Breast epithelium (tissue), 4 donors: Measurements from ENCODE around the gene ZNF485. TPM values are rescaled to one million over a fixed set of nuclear protein-coding genes. Genes with fewer than 3 reads are reported as not detected.
"Not testable (repeated sequence)": the region's sequence is repeated elsewhere in the genome, so short reads cannot be mapped to it uniquely, and the experiment has no call there.

Source experiments
- DNase-seq, 2 donors: peaks; one replicate each; pipeline ENCODE4 v3.0.0-alpha.2; 2019; ENCODE audit warnings: low spot score in 2 of 2
- H3K27ac ChIP-seq, 2 donors: fragments of 200-600 bp; sonication (generic) in 1 of 2; one replicate each; pipeline ENCODE4 v1.5.1; 2016 to 2019; ENCODE audit warnings: mild to moderate bottlenecking in 1 of 2
- H3K27me3 ChIP-seq, 2 donors: fragments of 200-600 bp; sonication (generic) in 1 of 2; one replicate each; pipeline versions ENCODE4 v1.5.1 to v1.6.0; 2017 to 2019; ENCODE audit warnings: control low read depth in 1 of 2, mild to moderate bottlenecking in 1 of 2
- H3K36me3 ChIP-seq: fragments of 200-600 bp; one replicate; pipeline ENCODE4 v1.5.1; 2019
- H3K4me1 ChIP-seq, 2 donors: fragments of 200-600 bp; sonication (generic); one replicate each; pipeline ENCODE4 v1.5.1; 2016 to 2019; ENCODE audit warnings: control low read depth in 1 of 2
- H3K4me3 ChIP-seq, 3 donors: fragments of 200-600 bp; sonication (generic); 1 replicate in 2 of 3; 2 replicates in 1 of 3; pipeline ENCODE4 v1.5.1; 2016 to 2019; ENCODE audit warnings: mild to moderate bottlenecking in 3 of 3, moderate library complexity in 2 of 3
- H3K9me3 ChIP-seq, 2 donors: fragments of 200-600 bp; sonication (generic) in 1 of 2; one replicate each; pipeline ENCODE4 v1.5.1; 2016 to 2019; ENCODE audit warnings: control low read depth in 1 of 2
- POLR2A ChIP-seq: fragments of 450-650 bp; IDR thresholded peaks from one replicate; pipeline ENCODE4 v1.6.1; 2016; ENCODE audit warnings: antibody characterized with exemption, mild to moderate bottlenecking, moderate library complexity
- POLR2AphosphoS5 ChIP-seq, 3 donors: sonication (generic); formaldehyde crosslinking; IDR thresholded peaks; one replicate each; pipeline ENCODE4 v1.6.1; 2017; ENCODE audit warnings: antibody characterized with exemption in 3 of 3
- intact Hi-C: fragments of 100-400 bp; cut with DNase I; formaldehyde crosslinking; loops from one replicate; pipeline ENCODE4 v1.15.1; 2023; ENCODE audit warnings: low total_unique reads
- total RNA-seq, 3 donors: library from RNA; depleted of rRNA; stranded (reverse); fragments of >200 nt; gene quantifications; one replicate each; pipeline ENCODE4 v1.1.0, GENCODE V29; 2016
- TF ChIP-seq, protein P1 (sequence below), 3 donors: fragments of 450-650 bp; IDR thresholded peaks; one replicate each; pipeline ENCODE4 v1.5.1; 2016 to 2017; ENCODE audit warnings: antibody characterized with exemption in 3 of 3, mild to moderate bottlenecking in 3 of 3, moderate library complexity in 3 of 3

The ZNF485 gene
- total RNA-seq, 3 donors from 2014 or later, result 3.9 to 4.5 (median 4.0) TPM

GRCh38 chr10:43623351-43623750 is 17.1 kb downstream of the ZNF485 start:
- H3K27ac ChIP-seq, result no peak overlapping the region
- H3K4me3 ChIP-seq, result peak overlapping the region in 2 of 3 donors; percentile 25 to 54
- peaks cover 0 to 5% of the 10 kb centered on the region in 2 donors for H3K9me3 ChIP-seq
- DNase-seq, result no peak
- intact Hi-C loops, result no loop called here
- TF ChIP-seq, protein P1, sequence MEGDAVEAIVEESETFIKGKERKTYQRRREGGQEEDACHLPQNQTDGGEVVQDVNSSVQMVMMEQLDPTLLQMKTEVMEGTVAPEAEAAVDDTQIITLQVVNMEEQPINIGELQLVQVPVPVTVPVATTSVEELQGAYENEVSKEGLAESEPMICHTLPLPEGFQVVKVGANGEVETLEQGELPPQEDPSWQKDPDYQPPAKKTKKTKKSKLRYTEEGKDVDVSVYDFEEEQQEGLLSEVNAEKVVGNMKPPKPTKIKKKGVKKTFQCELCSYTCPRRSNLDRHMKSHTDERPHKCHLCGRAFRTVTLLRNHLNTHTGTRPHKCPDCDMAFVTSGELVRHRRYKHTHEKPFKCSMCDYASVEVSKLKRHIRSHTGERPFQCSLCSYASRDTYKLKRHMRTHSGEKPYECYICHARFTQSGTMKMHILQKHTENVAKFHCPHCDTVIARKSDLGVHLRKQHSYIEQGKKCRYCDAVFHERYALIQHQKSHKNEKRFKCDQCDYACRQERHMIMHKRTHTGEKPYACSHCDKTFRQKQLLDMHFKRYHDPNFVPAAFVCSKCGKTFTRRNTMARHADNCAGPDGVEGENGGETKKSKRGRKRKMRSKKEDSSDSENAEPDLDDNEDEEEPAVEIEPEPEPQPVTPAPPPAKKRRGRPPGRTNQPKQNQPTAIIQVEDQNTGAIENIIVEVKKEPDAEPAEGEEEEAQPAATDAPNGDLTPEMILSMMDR (IDR thresholded peaks at IDR 0.05), result no peak
- TF ChIP-seq POLR2AphosphoS5 (IDR thresholded peaks at IDR 0.05) (no peak), POLR2A (no peak)
- no peaks in the 10 kb centered on the region for H3K36me3 ChIP-seq
- no peaks in the 10 kb centered on the region for H3K4me1 ChIP-seq
- H3K27me3 ChIP-seq, result no peaks in the 10 kb centered on the region

DNA sequence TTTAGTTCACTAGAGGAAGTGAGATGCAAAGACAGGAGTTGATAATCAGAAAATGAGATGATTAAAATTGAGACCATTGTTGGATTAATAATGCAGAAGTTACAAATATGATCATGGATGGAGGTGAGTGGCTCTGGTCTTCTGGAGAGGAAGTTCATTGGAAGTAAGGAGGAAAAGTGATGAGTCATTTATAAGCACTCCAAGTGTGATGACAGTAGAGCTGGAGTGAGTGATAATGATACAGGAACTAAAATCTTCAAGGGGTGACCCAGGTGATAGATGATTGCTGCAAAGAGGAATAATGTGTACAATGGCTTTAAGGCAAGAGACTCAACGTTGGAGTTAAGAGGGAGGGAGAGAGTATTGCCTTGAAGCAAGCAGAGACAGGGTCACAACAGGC is 21.7 kb downstream of the ZNF485 start:
- intact Hi-C loops, result no loop called here

DNA sequence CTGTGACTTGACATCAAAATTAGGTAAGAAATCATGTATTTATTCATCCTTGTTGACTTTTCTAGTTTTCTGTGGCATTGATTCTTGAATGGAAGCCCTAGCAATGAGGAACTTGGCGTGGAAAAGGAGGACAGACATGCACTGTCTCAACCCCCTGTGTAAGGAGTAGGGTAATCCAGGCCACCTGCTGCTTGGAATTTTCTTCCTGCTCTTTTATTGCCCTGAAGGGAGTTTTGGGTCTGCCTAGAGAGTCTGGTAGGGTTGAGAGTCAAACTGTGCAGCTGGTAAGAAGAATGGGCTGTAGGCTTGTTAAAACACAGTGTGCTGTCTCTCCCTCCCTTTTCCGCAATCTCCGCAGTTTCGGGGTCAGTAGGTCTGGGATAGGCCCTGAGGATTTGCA is 22.7 kb downstream of the ZNF485 start:
- H3K9me3 ChIP-seq, result peaks cover 8 to 14% of the 10 kb centered on the region in 2 donors
- no peaks in the 10 kb centered on the region for H3K36me3 ChIP-seq
- no peaks in the 10 kb centered on the region for H3K27me3 ChIP-seq
- H3K4me3 ChIP-seq, result no peak overlapping the region
- TF ChIP-seq POLR2AphosphoS5 (IDR thresholded peaks at IDR 0.05) (no peak), POLR2A (no peak)
- TF ChIP-seq, protein P1 (IDR thresholded peaks at IDR 0.05), result no peak
- H3K27ac ChIP-seq, result no peak overlapping the region
- intact Hi-C loops, result no loop called here
- no peaks in the 10 kb centered on the region for H3K4me1 ChIP-seq
- DNase-seq, result no peak

More for the DNA sequence above, 21.7 kb downstream of the ZNF485 start:
- peaks cover 5 to 6% of the 10 kb centered on the region in 2 donors for H3K9me3 ChIP-seq
- no peak overlapping the region for H3K4me3 ChIP-seq
- no peak overlapping the region for H3K27ac ChIP-seq
- no peak for TF ChIP-seq POLR2A
- TF ChIP-seq POLR2AphosphoS5 (IDR thresholded peaks at IDR 0.05), result no peak
- TF ChIP-seq, protein P1 (IDR thresholded peaks at IDR 0.05), result no peak
- H3K4me1 ChIP-seq, result no peaks in the 10 kb centered on the region
- no peak for DNase-seq
- H3K36me3 ChIP-seq, result no peaks in the 10 kb centered on the region
- H3K27me3 ChIP-seq, result no peaks in the 10 kb centered on the region

DNA sequence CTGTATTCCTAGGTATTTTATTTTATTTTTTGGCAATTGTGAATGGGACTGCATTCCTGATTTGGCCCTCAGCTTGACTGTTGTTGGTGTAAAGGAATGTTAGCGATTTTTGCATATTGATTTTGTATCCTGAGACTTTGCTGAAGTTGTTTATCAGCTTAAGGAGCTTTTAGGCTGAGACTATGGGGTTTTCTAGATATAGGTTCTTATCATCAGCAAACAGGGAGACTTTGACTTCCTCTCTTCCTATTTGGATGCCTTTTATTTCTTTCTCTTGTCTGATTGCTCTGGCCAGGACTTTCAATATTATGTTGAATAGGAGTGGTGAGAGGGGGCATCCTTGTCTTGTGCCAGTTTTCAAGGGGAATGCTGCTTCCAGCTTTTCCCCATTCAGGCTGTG is 29.6 kb downstream of the ZNF485 start:
- H3K27ac ChIP-seq, H3K36me3 ChIP-seq, H3K4me1 ChIP-seq, intact Hi-C loops, H3K27me3 ChIP-seq, H3K4me3 ChIP-seq, DNase-seq: not testable (repeated sequence)
- H3K9me3 ChIP-seq, result peaks cover 34 to 63% of the 10 kb centered on the region in 2 donors

DNA sequence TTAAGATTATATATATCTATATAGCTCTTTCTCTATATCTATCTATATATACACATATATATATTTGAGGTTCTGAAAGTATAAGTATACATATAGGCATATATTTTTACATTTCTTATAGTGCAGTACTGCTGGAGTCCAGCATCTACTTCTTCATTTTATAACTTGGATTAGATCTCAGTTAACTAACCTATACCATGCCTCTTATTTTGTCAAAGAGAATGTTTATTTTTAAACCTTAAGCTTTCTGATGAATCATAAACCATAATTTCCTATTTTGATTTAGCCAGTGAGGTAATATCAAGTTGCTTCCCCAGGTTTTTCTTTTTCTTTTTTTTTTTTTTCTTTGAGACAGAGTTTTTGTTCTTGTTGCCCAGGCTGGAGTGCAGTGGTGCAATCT is 34.4 kb downstream of the ZNF485 start:
- Histone ChIP-seq H3K27me3 (no peaks in the 10 kb centered on the region), H3K4me3 (no peak overlapping the region), H3K4me1 (no peaks in the 10 kb centered on the region), H3K27ac (no peak overlapping the region), H3K36me3 (peaks cover 21% of the 10 kb centered on the region), H3K9me3 (peaks cover 58 to 97% of the 10 kb centered on the region in 2 donors)
- no peak for DNase-seq
- TF ChIP-seq POLR2AphosphoS5 (IDR thresholded peaks at IDR 0.05) (no peak), POLR2A (no peak)
- TF ChIP-seq, protein P1 (IDR thresholded peaks at IDR 0.05), result no peak
- intact Hi-C loops, result no loop called here

GRCh38 chr10:43644252-43644651 is 38.0 kb downstream of the ZNF485 start:
- no peak overlapping the region for H3K27ac ChIP-seq
- no peak for DNase-seq
- H3K27me3 ChIP-seq, result no peaks in the 10 kb centered on the region
- no peaks in the 10 kb centered on the region for H3K4me1 ChIP-seq
- H3K36me3 ChIP-seq, result peaks cover 26% of the 10 kb centered on the region
- peaks cover 62 to 78% of the 10 kb centered on the region in 2 donors for H3K9me3 ChIP-seq
- intact Hi-C loops, result no loop called here
- peak overlapping the region in 1 of 3 donors; percentile 3 for H3K4me3 ChIP-seq
- TF ChIP-seq, protein P1 (IDR thresholded peaks at IDR 0.05), result no peak
- TF ChIP-seq POLR2A (no peak), POLR2AphosphoS5 (IDR thresholded peaks at IDR 0.05) (no peak)
